ENCODE measurements around the gene CHIT1.

CHIT1 gene

DNA sequence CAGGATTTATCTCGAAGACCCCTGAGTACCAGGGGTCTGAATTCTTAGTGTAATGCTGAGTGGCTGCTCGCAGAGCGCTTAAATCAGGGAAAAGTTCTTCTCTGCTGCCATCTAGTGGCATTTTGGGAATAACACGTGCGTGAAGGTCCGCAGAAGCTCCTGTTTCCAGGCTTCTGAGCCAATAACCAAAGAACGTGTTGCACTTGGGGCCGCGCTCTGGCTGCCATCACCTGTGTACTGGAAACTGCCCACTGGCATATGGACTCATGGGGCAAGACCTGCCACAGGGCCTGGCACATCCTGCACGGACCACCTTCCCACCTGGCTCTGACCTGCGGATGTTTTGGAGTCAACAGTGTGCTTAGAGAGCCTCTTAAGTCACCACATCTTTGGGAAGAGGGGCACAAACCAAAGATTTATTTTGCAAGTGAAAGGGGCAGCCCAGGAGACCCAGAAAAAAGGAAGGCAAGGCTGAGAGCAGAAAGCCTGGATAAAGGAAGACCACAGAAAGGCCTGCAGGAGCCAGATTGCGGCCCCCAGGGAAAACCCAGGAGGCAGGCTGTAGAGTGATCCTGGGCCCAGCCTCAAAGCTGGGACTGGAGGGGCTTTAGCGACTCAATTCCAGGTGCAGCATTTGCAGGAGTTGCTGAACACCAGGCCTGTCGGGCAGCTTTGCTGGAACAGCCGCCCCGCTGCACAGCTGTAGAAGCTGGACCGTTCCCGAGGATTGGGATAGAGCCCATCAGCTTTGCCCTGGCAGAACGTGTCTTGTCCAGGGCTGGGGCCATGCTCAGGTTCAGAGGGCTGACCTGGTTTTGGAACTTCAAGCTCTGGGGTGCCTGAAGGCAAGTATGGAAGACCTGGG is 13.0 kb downstream of the CHIT1 start:
- peak; percentile 79 for DNase-seq

- no peak for DNase-seq
These were observed 13.9 kb downstream of the CHIT1 start for GRCh38 chr1:203215573-203215972.

DNA sequence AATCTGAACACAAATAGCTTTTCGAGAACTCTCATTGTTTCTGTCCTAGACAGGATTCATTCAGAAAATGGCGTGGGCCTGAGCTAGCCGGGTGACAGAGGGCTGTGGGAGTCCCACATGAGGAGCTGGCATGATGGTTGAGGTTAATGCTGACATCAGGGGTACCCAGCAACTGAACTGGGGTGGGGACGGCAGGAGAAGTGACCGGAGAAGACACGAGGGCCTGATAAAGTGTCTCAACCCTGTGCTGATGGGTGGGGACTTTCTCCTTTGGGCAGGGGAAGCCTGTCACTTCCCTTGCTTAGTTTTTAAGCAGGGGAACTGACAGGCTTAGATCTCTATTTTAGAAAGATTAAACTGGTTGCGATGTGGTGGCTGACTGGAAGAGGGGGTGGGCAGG is 14.6 kb downstream of the CHIT1 start:
- DNase-seq = no peak

DNA sequence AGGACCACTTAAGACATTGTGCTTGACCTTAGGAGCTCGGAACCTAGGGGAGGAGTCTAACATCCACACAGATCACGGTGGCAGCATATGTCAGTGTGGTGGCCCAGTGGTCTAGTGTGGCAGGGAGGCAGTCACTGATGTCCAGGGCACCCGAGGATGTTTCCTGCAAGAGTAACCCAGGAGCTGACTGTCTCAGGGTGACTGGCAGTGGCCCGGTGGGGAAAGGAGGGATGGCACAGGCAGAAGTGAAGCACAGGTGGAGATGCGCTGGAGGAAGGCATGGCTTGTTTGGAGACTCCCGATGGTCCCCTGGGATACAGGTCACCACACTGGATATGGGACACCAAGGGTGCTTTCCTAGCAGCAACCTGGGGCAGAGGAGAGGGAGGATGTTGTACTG is 16.3 kb downstream of the CHIT1 start:
- no peak for DNase-seq

- DNase-seq = peak; percentile 7
These were observed 17.7 kb downstream of the CHIT1 start for GRCh38 chr1:203211812-203212211.

DNA sequence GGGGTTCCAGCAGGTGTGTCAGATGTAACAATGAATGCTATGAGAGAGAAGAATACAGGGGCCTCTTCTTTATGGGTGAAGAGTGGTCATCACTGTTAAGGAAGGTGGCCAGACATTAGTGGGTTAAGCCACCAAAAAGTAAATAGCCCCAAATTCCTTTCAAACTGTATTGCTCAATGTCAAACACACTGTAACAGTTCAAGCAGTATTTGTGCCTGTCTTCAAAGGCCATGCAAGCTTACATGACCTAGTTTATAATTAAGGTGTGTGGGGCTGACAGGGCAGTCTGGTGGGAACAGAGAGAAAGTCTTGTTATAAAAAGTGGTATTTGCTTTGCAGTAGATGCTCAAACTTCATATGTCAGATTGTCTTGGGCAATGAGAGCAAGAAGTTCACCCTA is 18.5 kb downstream of the CHIT1 start:
- DNase-seq = peak; percentile 27

- DNase-seq = no peak
These were observed 19.1 kb downstream of the CHIT1 start for GRCh38 chr1:203210350-203210749.

- no peak for DNase-seq
These were observed 21.3 kb downstream of the CHIT1 start for GRCh38 chr1:203208181-203208580.

GRCh38 chr1:203207751-203208150 is 21.7 kb downstream of the CHIT1 start:
- DNase-seq = no peak

DNA sequence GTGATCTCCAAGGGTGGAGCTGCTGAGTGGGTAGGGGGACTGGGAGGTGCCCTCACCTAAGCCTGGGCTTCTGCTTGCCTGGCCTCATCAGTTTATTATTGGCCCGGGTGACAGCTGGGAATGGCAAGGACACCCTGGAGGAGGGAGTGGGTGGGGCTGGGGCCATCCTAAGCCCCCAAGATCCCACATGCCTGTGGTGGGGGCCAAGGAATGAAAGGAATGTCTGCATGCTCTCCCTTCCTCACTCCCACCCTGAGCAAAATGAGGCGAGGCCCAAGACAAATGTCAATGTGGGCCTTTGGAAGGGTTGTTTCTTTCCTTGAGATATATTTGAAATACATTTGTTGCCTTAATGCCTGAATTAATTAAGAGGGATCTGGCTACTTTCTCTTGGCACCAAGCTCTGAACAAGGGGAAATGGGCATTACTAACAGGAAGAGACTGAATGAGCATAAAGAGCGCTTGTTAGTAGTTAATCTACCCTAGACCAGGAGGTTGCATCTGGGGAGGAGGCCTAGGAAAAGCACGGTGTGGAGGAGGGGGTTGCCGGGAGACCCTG is 23.3 kb downstream of the CHIT1 start:
- peak; percentile 70 for DNase-seq

DNA sequence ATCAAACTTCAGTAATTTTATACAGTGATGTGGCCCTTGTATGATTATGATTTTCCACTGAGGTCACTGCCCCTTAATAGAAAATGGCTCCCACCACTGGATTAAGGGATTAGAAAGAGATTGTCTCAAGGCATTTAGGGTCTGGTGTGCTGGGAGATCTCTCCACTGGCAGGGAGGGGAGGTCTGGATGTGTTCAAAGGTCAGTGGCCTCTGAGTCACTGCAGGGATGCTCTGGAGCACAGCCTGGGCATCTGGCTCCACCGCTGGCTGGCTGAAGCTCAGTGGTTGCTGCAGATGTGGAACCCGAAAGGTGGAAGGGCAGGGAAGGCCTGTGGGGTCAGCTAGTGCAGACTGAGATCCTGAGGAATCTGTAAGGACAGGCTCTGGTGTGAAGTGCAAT is 24.7 kb downstream of the CHIT1 start:
- DNase-seq = peak; percentile 84

GRCh38 chr1:203202431-203203245 is 26.8 kb downstream of the CHIT1 start:
- DNase-seq = peak; percentile 60

DNA sequence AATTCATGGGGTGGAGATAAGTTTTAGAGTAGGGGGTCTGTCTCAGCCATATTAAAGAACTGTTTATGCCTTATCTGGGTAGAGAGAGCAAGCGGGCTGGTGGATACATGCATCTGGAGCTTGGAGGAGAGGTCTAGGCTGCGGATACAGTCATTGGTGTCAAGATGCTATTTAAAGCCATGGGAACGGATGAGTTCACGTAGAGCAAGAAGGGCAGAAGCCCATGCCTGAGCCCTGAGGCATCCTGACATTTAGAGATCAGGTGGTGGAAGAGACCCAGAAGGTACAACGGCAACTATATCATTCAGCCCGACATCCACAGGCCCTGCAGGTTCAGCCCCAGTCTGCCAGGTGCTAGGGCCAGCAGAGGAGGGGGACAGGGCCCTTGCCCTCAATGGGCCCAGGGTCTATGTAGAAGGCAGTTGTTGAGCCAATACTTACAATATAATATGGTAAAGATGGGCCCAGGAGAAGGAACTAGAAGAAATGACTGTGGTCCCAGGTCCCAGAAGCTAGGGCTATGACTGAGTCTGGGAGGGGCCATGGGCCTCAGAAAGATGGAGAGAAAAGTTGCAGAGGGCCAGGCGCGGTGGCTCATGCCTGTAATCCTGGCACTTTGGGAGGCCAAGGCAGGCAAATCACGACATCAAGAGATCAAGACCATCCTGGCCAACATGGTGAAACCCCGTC is 27.8 kb downstream of the CHIT1 start:
- DNase-seq = no peak

GRCh38 chr1:203200916-203201315 is 28.6 kb downstream of the CHIT1 start:
- DNase-seq = no peak

- no peak for DNase-seq
These were observed 29.5 kb downstream of the CHIT1 start for GRCh38 chr1:203199816-203200571.

DNA sequence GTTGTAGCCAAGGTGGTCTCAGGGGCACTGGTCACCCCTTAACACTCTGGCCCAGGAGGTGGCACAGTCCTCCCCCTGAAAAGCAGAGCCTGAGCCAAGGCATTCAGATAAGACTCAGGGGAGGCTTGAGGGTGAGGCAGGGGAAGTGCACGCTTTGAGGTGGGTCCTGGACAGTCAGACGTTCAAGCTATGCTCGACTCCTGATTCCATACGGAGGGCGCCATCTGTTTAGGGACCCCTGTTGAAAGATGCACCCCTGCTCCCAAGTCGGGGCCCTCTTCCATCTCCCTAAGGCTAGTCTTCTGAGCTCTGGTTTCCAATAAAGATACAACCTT is 30.0 kb downstream of the CHIT1 start:
- DNase-seq = no peak

DNA sequence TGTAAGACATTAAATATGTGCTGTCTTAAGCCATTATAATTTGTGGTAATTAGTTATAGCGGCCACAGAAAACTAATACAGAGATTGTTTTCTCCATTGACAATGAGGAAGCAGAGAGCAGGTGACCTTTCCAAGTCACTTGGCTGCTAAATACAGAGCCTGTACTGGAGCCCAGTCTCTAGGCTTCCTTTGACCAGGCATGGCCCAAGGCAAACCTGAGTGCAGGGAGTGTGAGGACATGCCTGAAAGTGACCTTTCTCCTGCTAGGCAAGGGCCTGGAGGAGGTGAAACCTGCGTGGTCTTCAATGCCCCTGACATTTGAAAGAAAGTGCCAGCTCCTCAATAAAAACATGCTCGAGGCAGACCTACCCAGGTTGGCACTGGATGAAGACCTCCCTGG is 30.5 kb downstream of the CHIT1 start:
- DNase-seq = no peak

DNA sequence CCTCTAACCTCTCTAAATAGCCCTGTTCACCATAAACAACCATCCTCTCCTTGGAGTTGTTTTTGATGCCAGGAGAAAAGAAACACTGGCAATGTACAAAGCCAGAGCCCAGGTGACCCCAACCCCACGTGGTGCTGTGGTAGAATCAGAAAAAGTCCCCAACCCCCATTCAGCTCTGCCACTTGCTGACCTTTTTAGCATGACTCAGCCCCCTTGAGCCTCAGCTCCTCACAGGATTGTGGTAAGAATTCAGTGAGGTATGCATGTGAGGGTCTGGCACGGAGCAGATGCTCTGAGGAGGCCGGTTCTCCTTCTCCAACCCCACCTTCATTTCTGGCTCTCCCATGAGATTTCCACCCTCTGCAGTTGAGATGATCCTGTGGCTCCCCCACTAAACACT is 31.8 kb downstream of the CHIT1 start:
- DNase-seq = peak; percentile 92

GRCh38 chr1:203196371-203196770 is 33.1 kb downstream of the CHIT1 start:
- DNase-seq = peak; percentile 69

GRCh38 chr1:203190949-203191348 is 38.5 kb downstream of the CHIT1 start:
- DNase-seq = no peak

GRCh38 chr1:203189951-203190352 is 39.5 kb downstream of the CHIT1 start:
- no peak for DNase-seq

DNA sequence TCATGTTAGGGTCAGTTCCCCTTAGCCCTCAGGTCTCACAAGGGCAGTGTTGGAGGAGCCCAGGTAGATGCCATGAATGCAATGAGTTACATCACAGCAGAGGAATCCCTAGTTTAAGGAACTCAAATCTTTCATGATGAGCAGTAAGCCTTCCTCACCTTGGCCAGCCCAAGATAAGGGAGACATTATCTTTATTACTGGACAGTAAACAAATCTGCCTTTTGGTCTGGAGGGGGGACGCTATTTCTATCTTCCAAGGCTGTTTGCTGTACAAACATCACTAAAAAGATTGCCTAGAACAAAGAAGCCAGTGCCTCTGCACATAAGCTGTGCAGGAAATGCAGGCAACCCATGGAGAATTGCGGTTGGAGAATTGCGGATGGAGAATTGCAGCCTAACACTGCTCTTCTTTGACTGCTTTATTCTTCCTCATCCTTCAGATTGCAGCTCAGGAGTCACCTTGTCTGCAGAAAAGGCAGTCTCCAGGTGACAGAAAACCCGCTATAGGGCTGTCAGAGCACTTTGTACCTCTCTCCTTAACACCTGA is 40.7 kb downstream of the CHIT1 start:
- no peak for DNase-seq
